HUES48 (cell line): Measurements from ENCODE around the gene EXOSC9.
A peak's percentile ranks its signal among the peaks of the same experiment; 100 is the strongest.

Experiments used
- H3K27ac ChIP-seq: one replicate; pipeline ENCODE4 v1.7.0; 2013; ENCODE audit warnings: low read depth, low read length, inconsistent platforms
- H3K27me3 ChIP-seq: 2 replicates; pipeline ENCODE4 v1.6.1; 2013; ENCODE audit warnings: mild to moderate bottlenecking, low read length; ENCODE audit not compliant: control insufficient read depth, insufficient read depth
- H3K36me3 ChIP-seq: 2 replicates; pipeline ENCODE4 v1.6.1; 2013; ENCODE audit warnings: low read length; ENCODE audit not compliant: control insufficient read depth, insufficient read depth
- H3K4me1 ChIP-seq: 2 replicates; pipeline ENCODE4 v1.6.1; 2013; ENCODE audit warnings: mild to moderate bottlenecking, low read length; ENCODE audit not compliant: control insufficient read depth, insufficient read depth
- H3K4me3 ChIP-seq: 2 replicates; pipeline ENCODE4 v1.5.1; 2013; ENCODE audit warnings: mild to moderate bottlenecking, low read depth, low read length
- H3K9ac ChIP-seq: 2 replicates; pipeline ENCODE4 v1.6.1; 2013; ENCODE audit warnings: mild to moderate bottlenecking, low read depth, low read length, moderate library complexity
- H3K9me3 ChIP-seq: 2 replicates; pipeline ENCODE4 v1.6.1; 2013; ENCODE audit warnings: low read length; ENCODE audit not compliant: control insufficient read depth, insufficient read depth

The EXOSC9 gene

GRCh38 chr4:121823505-121824170 lies 22.5 kb downstream of the EXOSC9 start, which contains the start of gene CCNA2:
Gene CCNA2 (minus strand): TSS chr4:121823883. CDS start chr4:121823628, 255 bp downstream.
- Histone ChIP-seq H3K4me3 (peak within 1 kb of the TSS; percentile 99), H3K4me1 (0 out of 2 replicates have a peak, but pooled peaks cover 2% of the 10 kb centered on the region), H3K27ac (peak within 1 kb of the TSS; percentile 94), H3K9ac (peak within 1 kb of the TSS; percentile 95), H3K36me3 (peaks cover 41% of the 10 kb centered on the region), H3K27me3 (no peaks in the 10 kb centered on the region), H3K9me3 (no peaks in the 10 kb centered on the region)

- H3K9me3 ChIP-seq = no peaks in the 10 kb centered on the region
- H3K4me1 ChIP-seq = 0 out of 2 replicates have a peak, but pooled peaks cover 2% of the 10 kb centered on the region
- peak overlapping the region; percentile 58 for H3K9ac ChIP-seq
- peak overlapping the region; percentile 99 for H3K4me3 ChIP-seq
- no peaks in the 10 kb centered on the region for H3K27me3 ChIP-seq
- H3K27ac ChIP-seq = peak overlapping the region; percentile 47
- peaks cover 36% of the 10 kb centered on the region for H3K36me3 ChIP-seq
Observed at GRCh38 chr4:121824171-121824527, 23.0 kb downstream of the EXOSC9 start.

GRCh38 chr4:121824950-121825349 lies 23.8 kb downstream of the EXOSC9 start:
- Histone ChIP-seq H3K4me1 (0 out of 2 replicates have a peak, but pooled peaks cover 2% of the 10 kb centered on the region), H3K27ac (no peak overlapping the region), H3K4me3 (no peak overlapping the region), H3K36me3 (peaks cover 29% of the 10 kb centered on the region), H3K9ac (no peak overlapping the region), H3K27me3 (no peaks in the 10 kb centered on the region), H3K9me3 (no peaks in the 10 kb centered on the region)

- H3K27ac ChIP-seq = no peak overlapping the region
- H3K36me3 ChIP-seq = peaks cover 9% of the 10 kb centered on the region
- no peak overlapping the region for H3K9ac ChIP-seq
- no peaks in the 10 kb centered on the region for H3K9me3 ChIP-seq
- H3K4me1 ChIP-seq = no peaks in the 10 kb centered on the region
- H3K27me3 ChIP-seq = no peaks in the 10 kb centered on the region
- H3K4me3 ChIP-seq = no peak overlapping the region
Observed at GRCh38 chr4:121827853-121828252, 26.7 kb downstream of the EXOSC9 start.

GRCh38 chr4:121829511-121829910 lies 28.4 kb downstream of the EXOSC9 start:
- H3K27me3 ChIP-seq = no peaks in the 10 kb centered on the region
- H3K9me3 ChIP-seq = no peaks in the 10 kb centered on the region
- H3K4me1 ChIP-seq = no peaks in the 10 kb centered on the region
- H3K9ac ChIP-seq = no peak overlapping the region
- peaks cover 15% of the 10 kb centered on the region for H3K36me3 ChIP-seq
- H3K4me3 ChIP-seq = no peak overlapping the region
- no peak overlapping the region for H3K27ac ChIP-seq

- Histone ChIP-seq H3K4me1 (no peaks in the 10 kb centered on the region), H3K36me3 (peaks cover 19% of the 10 kb centered on the region), H3K27me3 (no peaks in the 10 kb centered on the region), H3K4me3 (no peak overlapping the region), H3K9me3 (no peaks in the 10 kb centered on the region), H3K9ac (no peak overlapping the region), H3K27ac (no peak overlapping the region)
Observed at GRCh38 chr4:121838136-121838535, 37.0 kb downstream of the EXOSC9 start.

- Histone ChIP-seq H3K4me3 (no peak overlapping the region), H3K36me3 (peaks cover 32% of the 10 kb centered on the region), H3K27ac (no peak overlapping the region), H3K9me3 (no peaks in the 10 kb centered on the region), H3K4me1 (no peaks in the 10 kb centered on the region), H3K27me3 (no peaks in the 10 kb centered on the region), H3K9ac (no peak overlapping the region)
Observed at GRCh38 chr4:121842862-121843261, 41.7 kb downstream of the EXOSC9 start.

GRCh38 chr4:121846662-121847061 lies 45.5 kb downstream of the EXOSC9 start:
- peaks cover 36% of the 10 kb centered on the region for H3K36me3 ChIP-seq
- no peaks in the 10 kb centered on the region for H3K9me3 ChIP-seq
- no peaks in the 10 kb centered on the region for H3K4me1 ChIP-seq
- H3K9ac ChIP-seq = no peak overlapping the region
- no peak overlapping the region for H3K4me3 ChIP-seq
- H3K27ac ChIP-seq = no peak overlapping the region
- H3K27me3 ChIP-seq = no peaks in the 10 kb centered on the region

- H3K4me1 ChIP-seq = no peaks in the 10 kb centered on the region
- H3K27ac ChIP-seq = no peak overlapping the region
- no peak overlapping the region for H3K4me3 ChIP-seq
- no peaks in the 10 kb centered on the region for H3K9me3 ChIP-seq
- H3K36me3 ChIP-seq = peaks cover 15% of the 10 kb centered on the region
- no peak overlapping the region for H3K9ac ChIP-seq
- no peaks in the 10 kb centered on the region for H3K27me3 ChIP-seq
Observed at GRCh38 chr4:121851354-121851753, 50.2 kb downstream of the EXOSC9 start.

- H3K36me3 ChIP-seq = peaks cover 53% of the 10 kb centered on the region
- no peaks in the 10 kb centered on the region for H3K27me3 ChIP-seq
- H3K9ac ChIP-seq = no peak overlapping the region
- no peaks in the 10 kb centered on the region for H3K4me1 ChIP-seq
- H3K27ac ChIP-seq = no peak overlapping the region
- no peak overlapping the region for H3K4me3 ChIP-seq
- H3K9me3 ChIP-seq = no peaks in the 10 kb centered on the region
Observed at GRCh38 chr4:121860121-121860520, 59.0 kb downstream of the EXOSC9 start.

GRCh38 chr4:121861426-121861825 lies 60.3 kb downstream of the EXOSC9 start:
- no peaks in the 10 kb centered on the region for H3K9me3 ChIP-seq
- no peaks in the 10 kb centered on the region for H3K4me1 ChIP-seq
- no peak overlapping the region for H3K9ac ChIP-seq
- no peaks in the 10 kb centered on the region for H3K27me3 ChIP-seq
- H3K4me3 ChIP-seq = no peak overlapping the region
- H3K27ac ChIP-seq = no peak overlapping the region
- peaks cover 61% of the 10 kb centered on the region for H3K36me3 ChIP-seq
